ENCODE results near the gene MAP4K1. TPM values are rescaled to one million over a fixed set of nuclear protein-coding genes. Genes with fewer than 3 reads are reported as not detected.
A peak's percentile ranks its signal among the peaks of the same experiment; 100 is the strongest.

MAP4K1 gene
- total and polyA plus RNA-seq, 7 donors, result 0.36 to 1.4 (median 0.68) TPM

GRCh38 chr19:38571682-38572081 is 46.1 kb downstream of the MAP4K1 start:
- no peak for TF ChIP-seq CTCF (IDR thresholded peaks at IDR 0.05)
- 67 to 85% (median 73%) methylated on average over 2 of the region's 2 CpGs for WGBS, 3 donors
- no peak overlapping the region for H3K4me3 ChIP-seq
- intact Hi-C loops (cut with DNase I), result no loop called here
- no peak overlapping the region for H3K27ac ChIP-seq
- DNase-seq (no peak), ATAC-seq (no peak)
- H3K27me3 ChIP-seq (ENCODE audit: insufficient read depth in 3 of 3, low read length in 2 of 3), result no peaks in the 10 kb centered on the region
- H3K4me1 ChIP-seq, result no peaks in the 10 kb centered on the region
- H3K9me3 ChIP-seq, result no peaks in the 10 kb centered on the region
- peaks cover 3 to 100% of the 10 kb centered on the region in 2 donors for H3K36me3 ChIP-seq (ENCODE audit: insufficient read depth in 1 of 2, low read depth in 1 of 2)

GRCh38 chr19:38569368-38569983 is 48.3 kb downstream of the MAP4K1 start:
- Histone ChIP-seq H3K9me3 (no peaks in the 10 kb centered on the region), H3K27ac (no peak overlapping the region), H3K27me3 (ENCODE audit: insufficient read depth in 3 of 3, low read length in 2 of 3) (no peaks in the 10 kb centered on the region), H3K4me3 (no peak overlapping the region), H3K4me1 (no peaks in the 10 kb centered on the region), H3K36me3 (ENCODE audit: insufficient read depth in 1 of 2, low read depth in 1 of 2) (peaks cover 3 to 97% of the 10 kb centered on the region in 2 donors)
- intact Hi-C loops (cut with DNase I), result no loop called here
- WGBS, 3 donors, result 78 to 88% (median 87%) methylated on average over 6 of the region's 6 CpGs
- ATAC-seq, result no peak
- DNase-seq, result no peak
- TF ChIP-seq CTCF (IDR thresholded peaks at IDR 0.05), result no peak

GRCh38 chr19:38565691-38566105 is 52.1 kb downstream of the MAP4K1 start:
- Histone ChIP-seq H3K4me3 (no peak overlapping the region), H3K36me3 (ENCODE audit: insufficient read depth in 1 of 2, low read depth in 1 of 2) (peaks cover 3 to 97% of the 10 kb centered on the region in 2 donors), H3K27me3 (ENCODE audit: insufficient read depth in 3 of 3, low read length in 2 of 3) (no peaks in the 10 kb centered on the region), H3K9me3 (no peaks in the 10 kb centered on the region), H3K27ac (no peak overlapping the region), H3K4me1 (no peaks in the 10 kb centered on the region)
- intact Hi-C loops (cut with DNase I), result no loop called here
- ATAC-seq, result no peak
- no peak for TF ChIP-seq CTCF (IDR thresholded peaks at IDR 0.05)
- 80 to 88% (median 86%) methylated on average over 21 of the region's 21 CpGs for WGBS, 3 donors
- DNase-seq, result no peak

GRCh38 chr19:38564981-38565690 is 52.6 kb downstream of the MAP4K1 start:
- DNase-seq (peak in 1 of 2 donors; percentile 51), ATAC-seq (no peak)
- no peak for TF ChIP-seq CTCF (IDR thresholded peaks at IDR 0.05)
- H3K27ac ChIP-seq, result no peak overlapping the region
- H3K36me3 ChIP-seq (ENCODE audit: insufficient read depth in 1 of 2, low read depth in 1 of 2), result peaks cover 3 to 97% of the 10 kb centered on the region in 2 donors
- no peaks in the 10 kb centered on the region for H3K9me3 ChIP-seq
- 54 to 66% (median 64%) methylated on average over 66 to 109 of the region's 111 CpGs for WGBS, 3 donors
- no peak overlapping the region for H3K4me3 ChIP-seq
- no peaks in the 10 kb centered on the region for H3K27me3 ChIP-seq (ENCODE audit: insufficient read depth in 3 of 3, low read length in 2 of 3)
- H3K4me1 ChIP-seq, result no peaks in the 10 kb centered on the region
- intact Hi-C loops (cut with DNase I), result no loop called here
